ENCODE results near the gene SYF2. TPM values are rescaled to one million over a fixed set of nuclear protein-coding genes. Genes with fewer than 3 reads are reported as not detected.

Gene SYF2
- total and polyA plus RNA-seq, 2 of the 13 experiments (the other 11 are each of a cell fraction or from before 2014, with no cell fraction given): 17.8 to 34.1 TPM

DNA sequence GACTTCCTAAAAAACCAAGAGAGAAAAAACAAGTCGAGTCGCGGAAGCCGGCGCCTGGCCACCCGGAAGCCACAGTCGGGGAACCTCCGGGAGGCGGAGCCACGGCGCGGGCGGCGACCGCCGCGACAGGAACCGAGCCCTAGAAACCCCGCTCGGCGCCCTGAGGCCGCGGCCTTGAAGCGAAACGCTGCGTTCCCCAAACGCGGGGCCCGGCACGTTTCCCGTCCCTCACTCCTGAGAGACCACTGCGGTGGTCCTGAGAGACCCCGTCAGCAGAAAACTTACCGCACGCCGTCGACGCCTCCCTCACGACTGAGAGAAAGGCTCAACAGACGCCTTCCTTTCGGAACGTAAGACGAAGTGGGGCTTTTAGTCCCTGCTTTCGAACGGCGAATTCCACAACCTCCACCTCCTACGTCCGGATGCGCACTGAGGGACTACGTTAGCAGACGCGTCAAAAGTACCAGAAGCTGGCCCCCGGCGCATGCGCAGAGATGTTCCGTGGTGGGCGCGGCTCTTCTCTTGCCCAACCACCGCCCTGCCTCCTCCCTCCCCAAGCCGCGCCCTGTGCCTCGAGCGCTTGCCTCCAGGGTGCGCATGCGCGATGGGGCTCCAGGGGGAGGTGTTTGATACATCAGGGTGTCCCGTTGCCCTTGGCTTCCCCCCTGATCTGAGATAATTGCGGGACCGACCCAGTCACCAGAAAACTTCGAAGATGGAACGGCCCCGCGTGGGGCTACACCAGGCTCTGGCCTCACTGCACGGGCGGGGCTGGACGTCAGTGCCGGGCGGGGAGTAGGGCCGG lies 14.9 kb upstream of the SYF2 start, which contains the start of gene RSRP1:
RSRP1 (minus strand) TSS at position 431 of the 805 bp plus-strand sequence. CDS start 491 bp downstream, outside the sequence.
- TSS peak; percentile 87 for BruUV-seq (replicated peaks)
- intact Hi-C loops (cut with micrococcal nuclease; ENCODE audit: unreplicated experiment) (loop anchor here (5.0 kb wide), 1 partner anchor 90 kb away; the partner anchor contains the start of gene TMEM50A), in situ Hi-C loops (cut with HindIII; ENCODE audit: extremely low pct_ligation_motif_present, low pct_unique_long_range_greater_than_20kb) (no loop called here)
- peaks cover 4 to 28% of the 10 kb centered on the region in 2 experiments for H3K36me3 ChIP-seq (replicated peaks in 1 of 2; ENCODE audit: control insufficient read depth in 1 of 2, insufficient read depth in 2 of 2, low read length in 2 of 2)
- no peaks in the 10 kb centered on the region; a peak in 1 of 5 replicates for H3K27me3 ChIP-seq (ENCODE audit: control insufficient read depth in 1 of 2, insufficient read depth in 2 of 2, low read length in 2 of 2)
- H2AFZ ChIP-seq (ENCODE audit: low read length): peak within 1 kb of the TSS; percentile 19
- H3K27ac ChIP-seq (ENCODE audit: extremely low read length, insufficient read depth, low read length): peak within 1 kb of the TSS; percentile 84
- WGBS (ENCODE audit: low lambda C conversion rate): 1% methylated on average over 12 of the region's 79 CpGs
- ChIA-PET POLR2A (interaction anchor here (0.6 to 1.4 kb wide), 17 partner anchors 9 to 522 kb away, joined by 3 to 59 read pairs (median 3); partner anchors contain the start of genes LDLRAP1, SYF2 and TMEM50A), CTCF (ENCODE audit: low intra/inter-chr PET ratio, low total read pairs) (no interaction called here)
- ATAC-seq (peak; percentile 84), DNase-seq (ENCODE audit: low spot score) (peak; percentile 96), FAIRE-seq (peak; percentile 52)
- H4K20me1 ChIP-seq (ENCODE audit: insufficient read depth, low read length): peaks cover 24% of the 10 kb centered on the region
- no peaks in the 10 kb centered on the region for H3K9me3 ChIP-seq (ENCODE audit: low read length)
- peak within 1 kb of the TSS; percentile 68 to 96 (median 93) for H3K4me3 ChIP-seq (replicated peaks in 1 of 3; ENCODE audit: insufficient read depth in 1 of 3, low read depth in 2 of 3, low read length in 3 of 3)
- peaks cover 32% of the 10 kb centered on the region for H3K4me1 ChIP-seq (ENCODE audit: insufficient read depth, low read length)
- peak within 1 kb of the TSS; percentile 94 for H3K9ac ChIP-seq (ENCODE audit: insufficient read depth, low read depth, low read length)
- peaks cover 38% of the 10 kb centered on the region for H3K79me2 ChIP-seq (ENCODE audit: insufficient read depth, low read length)
- H3K4me2 ChIP-seq (ENCODE audit: low read depth, low read length): peak within 1 kb of the TSS; percentile 89
- TF ChIP-seq, protein P1, sequence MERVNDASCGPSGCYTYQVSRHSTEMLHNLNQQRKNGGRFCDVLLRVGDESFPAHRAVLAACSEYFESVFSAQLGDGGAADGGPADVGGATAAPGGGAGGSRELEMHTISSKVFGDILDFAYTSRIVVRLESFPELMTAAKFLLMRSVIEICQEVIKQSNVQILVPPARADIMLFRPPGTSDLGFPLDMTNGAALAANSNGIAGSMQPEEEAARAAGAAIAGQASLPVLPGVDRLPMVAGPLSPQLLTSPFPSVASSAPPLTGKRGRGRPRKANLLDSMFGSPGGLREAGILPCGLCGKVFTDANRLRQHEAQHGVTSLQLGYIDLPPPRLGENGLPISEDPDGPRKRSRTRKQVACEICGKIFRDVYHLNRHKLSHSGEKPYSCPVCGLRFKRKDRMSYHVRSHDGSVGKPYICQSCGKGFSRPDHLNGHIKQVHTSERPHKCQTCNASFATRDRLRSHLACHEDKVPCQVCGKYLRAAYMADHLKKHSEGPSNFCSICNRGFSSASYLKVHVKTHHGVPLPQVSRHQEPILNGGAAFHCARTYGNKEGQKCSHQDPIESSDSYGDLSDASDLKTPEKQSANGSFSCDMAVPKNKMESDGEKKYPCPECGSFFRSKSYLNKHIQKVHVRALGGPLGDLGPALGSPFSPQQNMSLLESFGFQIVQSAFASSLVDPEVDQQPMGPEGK (CRISPR knock-in tag; IDR thresholded peaks at IDR 0.05): peak; percentile 57; the same call in 1 of the 2 replicates
- TF ChIP-seq GLI4 (CRISPR knock-in tag; IDR thresholded peaks at IDR 0.05; ENCODE audit: borderline replicate concordance): peak; percentile 59; the same call in 1 of the 2 replicates
- peak; percentile 38; the same call in 1 of the 2 replicates for TF ChIP-seq NFYC (CRISPR knock-in tag; IDR thresholded peaks at IDR 0.05)
- TF ChIP-seq, protein P2, sequence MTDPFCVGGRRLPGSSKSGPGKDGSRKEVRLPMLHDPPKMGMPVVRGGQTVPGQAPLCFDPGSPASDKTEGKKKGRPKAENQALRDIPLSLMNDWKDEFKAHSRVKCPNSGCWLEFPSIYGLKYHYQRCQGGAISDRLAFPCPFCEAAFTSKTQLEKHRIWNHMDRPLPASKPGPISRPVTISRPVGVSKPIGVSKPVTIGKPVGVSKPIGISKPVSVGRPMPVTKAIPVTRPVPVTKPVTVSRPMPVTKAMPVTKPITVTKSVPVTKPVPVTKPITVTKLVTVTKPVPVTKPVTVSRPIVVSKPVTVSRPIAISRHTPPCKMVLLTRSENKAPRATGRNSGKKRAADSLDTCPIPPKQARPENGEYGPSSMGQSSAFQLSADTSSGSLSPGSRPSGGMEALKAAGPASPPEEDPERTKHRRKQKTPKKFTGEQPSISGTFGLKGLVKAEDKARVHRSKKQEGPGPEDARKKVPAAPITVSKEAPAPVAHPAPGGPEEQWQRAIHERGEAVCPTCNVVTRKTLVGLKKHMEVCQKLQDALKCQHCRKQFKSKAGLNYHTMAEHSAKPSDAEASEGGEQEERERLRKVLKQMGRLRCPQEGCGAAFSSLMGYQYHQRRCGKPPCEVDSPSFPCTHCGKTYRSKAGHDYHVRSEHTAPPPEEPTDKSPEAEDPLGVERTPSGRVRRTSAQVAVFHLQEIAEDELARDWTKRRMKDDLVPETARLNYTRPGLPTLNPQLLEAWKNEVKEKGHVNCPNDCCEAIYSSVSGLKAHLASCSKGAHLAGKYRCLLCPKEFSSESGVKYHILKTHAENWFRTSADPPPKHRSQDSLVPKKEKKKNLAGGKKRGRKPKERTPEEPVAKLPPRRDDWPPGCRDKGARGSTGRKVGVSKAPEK (CRISPR knock-in tag; IDR thresholded peaks at IDR 0.05; ENCODE audit: borderline replicate concordance): no peak
- peak; percentile 68 for TF ChIP-seq FOXO1 (CRISPR knock-in tag; IDR thresholded peaks at IDR 0.05)
- TF ChIP-seq POLR2AphosphoS2 (IDR thresholded peaks at IDR 0.05; ENCODE audit: low read depth, low read length): peak; percentile 83; the same call in 1 of the 2 replicates
- 0 out of 2 replicates have a peak, but pooled peaks have one; percentile 43 for TF ChIP-seq ZNF20 (CRISPR knock-in tag; IDR thresholded peaks at IDR 0.05)
- TF ChIP-seq ZBTB42 (CRISPR knock-in tag; IDR thresholded peaks at IDR 0.05): no peak
- TF ChIP-seq ZNF792 (CRISPR knock-in tag; IDR thresholded peaks at IDR 0.05): peak; percentile 85
- TF ChIP-seq PHB2 (IDR thresholded peaks at IDR 0.05; ENCODE audit: partially characterized antibody): no peak
- TF ChIP-seq AGO1 (IDR thresholded peaks at IDR 0.05; ENCODE audit: low read depth, low read length, poor library complexity, severe bottlenecking): peak; percentile 87
- no peak for TF ChIP-seq CHD4 (IDR thresholded peaks at IDR 0.05; ENCODE audit: borderline replicate concordance, low read length)
- peak; percentile 69; the same call in 1 of the 2 replicates for TF ChIP-seq KLF11 (CRISPR knock-in tag; IDR thresholded peaks at IDR 0.05)
- peak; percentile 86 for TF ChIP-seq ZBTB44 (CRISPR knock-in tag; IDR thresholded peaks at IDR 0.05)
- TF ChIP-seq MLLT10 (CRISPR knock-in tag; IDR thresholded peaks at IDR 0.05): no peak
- peak; percentile 79 for TF ChIP-seq THAP11 (CRISPR knock-in tag; IDR thresholded peaks at IDR 0.05)
- peak; percentile 31; the same call in 1 of the 2 replicates for TF ChIP-seq NCOA2 (CRISPR knock-in tag; IDR thresholded peaks at IDR 0.05)
- TF ChIP-seq ZNF883 (CRISPR knock-in tag; IDR thresholded peaks at IDR 0.05; ENCODE audit: not compliant biosample characterization): peak; percentile 67

All from HepG2 (cell line).